ENCODE results near the gene POLR1A. TPM values are rescaled to one million over a fixed set of nuclear protein-coding genes. Genes with fewer than 3 reads are reported as not detected.
A peak's percentile ranks its signal among the peaks of the same experiment; 100 is the strongest.

Gene POLR1A
- total and polyA plus RNA-seq, 2 donors (not counting 1 experiment from before 2014, with no cell fraction given) = 3.4 to 36.8 TPM

- intact Hi-C loops (cut with micrococcal nuclease) = no loop called here
- H3K27me3 ChIP-seq (replicated peaks in 1 of 4; ENCODE audit: control extremely low read depth in 1 of 4, control insufficient read depth in 3 of 4, insufficient read depth in 4 of 4, low read length in 3 of 4) = no peaks in the 10 kb centered on the region
- no peak overlapping the region for H3K4me3 ChIP-seq (ENCODE audit: control extremely low read depth in 1 of 5, extremely low read depth in 1 of 5, insufficient read depth in 1 of 5, low read depth in 2 of 5, low read length in 4 of 5)
- H3K9me3 ChIP-seq (ENCODE audit: control extremely low read depth in 1 of 3, control insufficient read depth in 2 of 3, insufficient read depth in 1 of 3, low read length in 2 of 3) = no peaks in the 10 kb centered on the region
- H3K4me2 ChIP-seq (replicated peaks; ENCODE audit: low read depth, low read length, poor library complexity, severe bottlenecking) = peak overlapping the region; percentile 50
- H3K27me3 Mint-ChIP-seq = no peaks in the 10 kb centered on the region
- H3K36me3 ChIP-seq (replicated peaks in 1 of 2; ENCODE audit: control extremely low read depth in 1 of 2, control insufficient read depth in 1 of 2, extremely low read depth in 1 of 2, insufficient read depth in 2 of 2, low read length in 1 of 2) = peaks cover 0 to 47% of the 10 kb centered on the region in 2 experiments
- H3K27ac Mint-ChIP-seq = peak overlapping the region; percentile 62
- no peak overlapping the region for H3K4me3 Mint-ChIP-seq
- ATAC-seq (ENCODE audit: low read depth) (peak; percentile 32), DNase-seq (peak; percentile 70)
- H3K27ac ChIP-seq (ENCODE audit: low read length in 2 of 2) = peak overlapping the region in 1 of 2 donors; percentile 88
- no peaks in the 10 kb centered on the region for H3K79me2 ChIP-seq (ENCODE audit: control insufficient read depth, insufficient read depth, low read length)
- peaks cover 37% of the 10 kb centered on the region for H3K4me1 Mint-ChIP-seq
- peaks cover 22 to 35% of the 10 kb centered on the region in 2 donors for H3K4me1 ChIP-seq (ENCODE audit: control insufficient read depth in 2 of 2, insufficient read depth in 2 of 2, low read length in 2 of 2)
- H3K9me3 Mint-ChIP-seq (ENCODE audit: insufficient read depth) = no peaks in the 10 kb centered on the region
- WGBS (ENCODE audit: insufficient coverage) = 75% methylated on average over 3 of the region's 7 CpGs
- ChIA-PET CTCF (interaction anchor here (0.5 to 13.2 kb wide), 40 partner anchors 10 to 362 kb away, joined by 3 to 528 read pairs (median 5); partner anchors contain the start of genes KDM3A, POLR1A, PTCD3 and ST3GAL5), POLR2A (interaction anchor here (0.7 kb wide), 2 partner anchors 228 to 251 kb away, joined by 3 read pairs; no protein-coding TSS in a partner anchor)
- peak; percentile 36 for TF ChIP-seq CTCF (IDR thresholded peaks at IDR 0.05)
- no peak for TF ChIP-seq EZH2 (IDR thresholded peaks at IDR 0.05; ENCODE audit: borderline replicate concordance, insufficient read depth, low read depth, low read length, poor library complexity, severe bottlenecking)
- H4K20me1 ChIP-seq (ENCODE audit: control insufficient read depth, insufficient read depth, low read length, poor library complexity, severe bottlenecking) = no peaks in the 10 kb centered on the region
- H3K9ac ChIP-seq (ENCODE audit: low read length) = no peak overlapping the region
- H2AFZ ChIP-seq (ENCODE audit: insufficient read depth, low read depth, low read length, poor library complexity, severe bottlenecking) = no peak overlapping the region
These were observed 26.7 kb downstream of the POLR1A start for GRCh38 chr2:86078774-86079545.

- POLR2A ChIA-PET = interaction anchor here (0.9 kb wide), 1 partner anchor 38 kb away, joined by 3 read pairs; no protein-coding TSS in a partner anchor
- CTCF ChIA-PET = interaction anchor here (0.8 to 13.2 kb wide), 5 partner anchors 40 to 347 kb away, joined by 4 to 528 read pairs (median 108); partner anchors contain the start of gene ST3GAL5
- H3K27ac ChIP-seq (ENCODE audit: low read length in 2 of 2) = no peak overlapping the region
- H2AFZ ChIP-seq (ENCODE audit: insufficient read depth, low read depth, low read length, poor library complexity, severe bottlenecking) = no peak overlapping the region
- no peak overlapping the region for H3K4me3 ChIP-seq (ENCODE audit: control extremely low read depth in 1 of 5, extremely low read depth in 1 of 5, insufficient read depth in 1 of 5, low read depth in 2 of 5, low read length in 4 of 5)
- TF ChIP-seq CTCF (IDR thresholded peaks at IDR 0.05) (no peak), EZH2 (IDR thresholded peaks at IDR 0.05; ENCODE audit: borderline replicate concordance, insufficient read depth, low read depth, low read length, poor library complexity, severe bottlenecking) (no peak)
- H3K4me3 Mint-ChIP-seq = no peak overlapping the region
- intact Hi-C loops (cut with micrococcal nuclease) = no loop called here
- no peaks in the 10 kb centered on the region for H4K20me1 ChIP-seq (ENCODE audit: control insufficient read depth, insufficient read depth, low read length, poor library complexity, severe bottlenecking)
- H3K27me3 ChIP-seq (replicated peaks in 1 of 4; ENCODE audit: control extremely low read depth in 1 of 4, control insufficient read depth in 3 of 4, insufficient read depth in 4 of 4, low read length in 3 of 4) = no peaks in the 10 kb centered on the region
- WGBS (ENCODE audit: insufficient coverage) = 98% methylated on average over 3 of the region's 5 CpGs
- no peaks in the 10 kb centered on the region for H3K9me3 ChIP-seq (ENCODE audit: control extremely low read depth in 1 of 3, control insufficient read depth in 2 of 3, insufficient read depth in 1 of 3, low read length in 2 of 3)
- no peak overlapping the region for H3K27ac Mint-ChIP-seq
- ATAC-seq (ENCODE audit: low read depth) (no peak), DNase-seq (no peak)
- no peaks in the 10 kb centered on the region for H3K9me3 Mint-ChIP-seq (ENCODE audit: insufficient read depth)
- no peak overlapping the region for H3K4me2 ChIP-seq (replicated peaks; ENCODE audit: low read depth, low read length, poor library complexity, severe bottlenecking)
- H3K36me3 ChIP-seq (replicated peaks in 1 of 2; ENCODE audit: control extremely low read depth in 1 of 2, control insufficient read depth in 1 of 2, extremely low read depth in 1 of 2, insufficient read depth in 2 of 2, low read length in 1 of 2) = peaks cover 0 to 54% of the 10 kb centered on the region in 2 experiments
- H3K4me1 Mint-ChIP-seq = peaks cover 51% of the 10 kb centered on the region
- peaks cover 38 to 49% of the 10 kb centered on the region in 2 donors for H3K4me1 ChIP-seq (ENCODE audit: control insufficient read depth in 2 of 2, insufficient read depth in 2 of 2, low read length in 2 of 2)
- no peak overlapping the region for H3K9ac ChIP-seq (ENCODE audit: low read length)
- H3K27me3 Mint-ChIP-seq = no peaks in the 10 kb centered on the region
- no peaks in the 10 kb centered on the region for H3K79me2 ChIP-seq (ENCODE audit: control insufficient read depth, insufficient read depth, low read length)
These were observed 29.8 kb downstream of the POLR1A start for GRCh38 chr2:86075886-86076285.
